RCC 7860 (cell line): Measurements from ENCODE around the gene LYZL2.
"Not testable (repeated sequence)": the region's sequence is repeated elsewhere in the genome, so short reads cannot be mapped to it uniquely, and the experiment has no call there.

Source experiments
- DNase-seq: peaks from one replicate; pipeline ENCODE4 v3.0.0-alpha.2; 2015; ENCODE audit warnings: low spot score
- FAIRE-seq: peaks from 2 replicates; lab custom pipeline; 2012; peaks lifted over from hg19 to GRCh38; lab: Jason Lieb, UNC

The LYZL2 gene

GRCh38 chr10:30596013-30596412 lies 33.5 kb downstream of the LYZL2 start:
- FAIRE-seq = no peak

GRCh38 chr10:30594077-30594476 lies 35.5 kb downstream of the LYZL2 start:
- DNase-seq (no peak), FAIRE-seq (no peak)

More at GRCh38 chr10:30596013-30596412, 33.5 kb downstream of the LYZL2 start:
- no peak for DNase-seq

GRCh38 chr10:30592770-30593169 lies 36.8 kb downstream of the LYZL2 start:
- DNase-seq, FAIRE-seq: not testable (repeated sequence)

GRCh38 chr10:30591249-30591670 lies 38.3 kb downstream of the LYZL2 start:
- FAIRE-seq (peak; percentile 67), DNase-seq (peak; percentile 49)

- FAIRE-seq (no peak), DNase-seq (no peak)
These were observed 40.1 kb downstream of the LYZL2 start for GRCh38 chr10:30589441-30589840.

GRCh38 chr10:30587522-30588031 lies 42.0 kb downstream of the LYZL2 start:
- DNase-seq (peak; percentile 27), FAIRE-seq (no peak)

GRCh38 chr10:30586828-30587227 lies 42.7 kb downstream of the LYZL2 start:
- no peak for DNase-seq

GRCh38 chr10:30583778-30584415 lies 45.7 kb downstream of the LYZL2 start:
- DNase-seq = peak; percentile 75
- FAIRE-seq = peak; percentile 77

More at GRCh38 chr10:30586828-30587227, 42.7 kb downstream of the LYZL2 start:
- FAIRE-seq = no peak

- DNase-seq (peak; percentile 36), FAIRE-seq (peak; percentile 30)
These were observed 47.7 kb downstream of the LYZL2 start for GRCh38 chr10:30581779-30582380.

- no peak for FAIRE-seq
- no peak for DNase-seq
These were observed 48.9 kb downstream of the LYZL2 start for GRCh38 chr10:30580676-30581075.

GRCh38 chr10:30580241-30580640 lies 49.3 kb downstream of the LYZL2 start:
- no peak for DNase-seq

GRCh38 chr10:30579574-30579973 lies 50.0 kb downstream of the LYZL2 start:
- DNase-seq = no peak
- no peak for FAIRE-seq

More at GRCh38 chr10:30580241-30580640, 49.3 kb downstream of the LYZL2 start:
- no peak for FAIRE-seq

GRCh38 chr10:30577048-30577447 lies 52.5 kb downstream of the LYZL2 start:
- FAIRE-seq = no peak
- no peak for DNase-seq

- DNase-seq = no peak
- no peak for FAIRE-seq
These were observed 52.9 kb downstream of the LYZL2 start for GRCh38 chr10:30576641-30577040.

GRCh38 chr10:30574432-30574796 lies 55.1 kb downstream of the LYZL2 start:
- DNase-seq = no peak
- no peak for FAIRE-seq

- FAIRE-seq (no peak), DNase-seq (no peak)
These were observed 55.7 kb downstream of the LYZL2 start for GRCh38 chr10:30573721-30574431.

GRCh38 chr10:30565449-30565848 lies 64.1 kb downstream of the LYZL2 start:
- DNase-seq = no peak
- FAIRE-seq = no peak

- FAIRE-seq (no peak), DNase-seq (peak; percentile 12)
These were observed 66.8 kb downstream of the LYZL2 start for GRCh38 chr10:30562787-30563186.
